HG03558 (cell line): ENCODE data around the gene ITCH.

Source experiments
- ATAC-seq: cut with Tn5 transposase; IDR thresholded peaks from one replicate; pipeline ENCODE4 v1.9.1; 2021; ENCODE audit warnings: moderate number of reproducible peaks; ENCODE audit not compliant: unreplicated experiment; ENCODE audit errors: extremely low read depth

ITCH gene

GRCh38 chr20:34541917-34542316 is 178.8 kb downstream of the ITCH start:
- no peak for ATAC-seq

GRCh38 chr20:34542439-34542838 is 179.4 kb downstream of the ITCH start:
- ATAC-seq: no peak

GRCh38 chr20:34543463-34544056 is 180.5 kb downstream of the ITCH start:
- no peak for ATAC-seq

GRCh38 chr20:34544109-34544796 is 181.2 kb downstream of the ITCH start:
- no peak for ATAC-seq

GRCh38 chr20:34546751-34547181 is 183.7 kb downstream of the ITCH start:
- no peak for ATAC-seq

GRCh38 chr20:34547844-34548613 is 185.0 kb downstream of the ITCH start:
- ATAC-seq: no peak

- no peak for ATAC-seq
Observed at GRCh38 chr20:34549291-34549928, 186.3 kb downstream of the ITCH start.

- ATAC-seq: no peak
Observed at GRCh38 chr20:34549929-34550305, 186.8 kb downstream of the ITCH start.

GRCh38 chr20:34552569-34552968 is 189.5 kb downstream of the ITCH start:
- ATAC-seq: no peak

GRCh38 chr20:34553366-34553867 is 190.3 kb downstream of the ITCH start:
- no peak for ATAC-seq

- ATAC-seq: no peak
Observed at GRCh38 chr20:34557936-34558319, 194.9 kb downstream of the ITCH start.

- ATAC-seq: no peak
Observed at GRCh38 chr20:34558320-34559218, 195.5 kb downstream of the ITCH start, which contains the start of gene MAP1LC3A. MAP1LC3A (plus strand) TSS chr20:34558718; CDS start chr20:34558869, 151 bp downstream.

- ATAC-seq: no peak
Observed at GRCh38 chr20:34559311-34560140, 196.5 kb downstream of the ITCH start.

- ATAC-seq: no peak
Observed at GRCh38 chr20:34560141-34560523, 197.1 kb downstream of the ITCH start.

GRCh38 chr20:34560614-34561013 is 197.5 kb downstream of the ITCH start:
- ATAC-seq: no peak
